GM03348 (cell line): Measurements from ENCODE around the gene PROK2.

Source experiments
- DNase-seq: peaks from one replicate; pipeline ENCODE4 v3.0.0; 2012; ENCODE audit warnings: low spot score

Gene PROK2

DNA sequence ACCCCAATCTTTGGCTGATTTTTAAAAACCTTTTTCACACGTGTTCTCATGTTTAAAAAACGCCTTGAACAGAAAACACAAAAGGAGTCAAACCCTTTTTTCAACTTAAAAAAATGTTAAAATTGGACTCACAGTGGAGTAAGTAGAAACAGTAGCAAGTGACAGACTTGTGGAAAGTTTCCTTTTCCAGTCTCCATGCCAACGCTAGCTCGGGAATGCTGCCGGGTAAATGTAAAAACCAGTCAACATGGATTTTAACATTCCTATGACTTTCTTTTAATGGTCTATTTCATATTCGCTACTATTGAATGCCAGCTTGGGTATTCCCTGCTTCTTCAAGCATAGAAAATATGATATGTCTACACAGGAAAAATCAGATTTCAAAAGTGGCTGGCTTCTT, 1.6 kb upstream of the PROK2 start:
- DNase-seq: no peak

DNA sequence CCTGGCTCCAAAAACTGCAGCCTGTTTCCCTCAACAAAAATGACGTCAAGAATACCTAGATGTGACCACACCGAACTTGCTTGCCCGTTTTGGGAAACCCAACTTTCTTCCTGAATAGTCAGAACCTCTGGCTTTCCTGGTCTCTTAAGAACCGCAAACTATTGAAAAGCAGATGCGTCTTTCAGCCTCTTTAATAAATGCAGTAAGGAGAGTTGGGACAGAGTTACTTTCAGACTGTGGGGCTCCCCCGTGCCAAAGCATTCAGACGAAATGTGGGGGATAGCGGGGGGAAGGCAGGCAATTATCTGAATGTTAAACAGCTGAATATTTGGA, 1.2 kb upstream of the PROK2 start:
- no peak for DNase-seq

DNA sequence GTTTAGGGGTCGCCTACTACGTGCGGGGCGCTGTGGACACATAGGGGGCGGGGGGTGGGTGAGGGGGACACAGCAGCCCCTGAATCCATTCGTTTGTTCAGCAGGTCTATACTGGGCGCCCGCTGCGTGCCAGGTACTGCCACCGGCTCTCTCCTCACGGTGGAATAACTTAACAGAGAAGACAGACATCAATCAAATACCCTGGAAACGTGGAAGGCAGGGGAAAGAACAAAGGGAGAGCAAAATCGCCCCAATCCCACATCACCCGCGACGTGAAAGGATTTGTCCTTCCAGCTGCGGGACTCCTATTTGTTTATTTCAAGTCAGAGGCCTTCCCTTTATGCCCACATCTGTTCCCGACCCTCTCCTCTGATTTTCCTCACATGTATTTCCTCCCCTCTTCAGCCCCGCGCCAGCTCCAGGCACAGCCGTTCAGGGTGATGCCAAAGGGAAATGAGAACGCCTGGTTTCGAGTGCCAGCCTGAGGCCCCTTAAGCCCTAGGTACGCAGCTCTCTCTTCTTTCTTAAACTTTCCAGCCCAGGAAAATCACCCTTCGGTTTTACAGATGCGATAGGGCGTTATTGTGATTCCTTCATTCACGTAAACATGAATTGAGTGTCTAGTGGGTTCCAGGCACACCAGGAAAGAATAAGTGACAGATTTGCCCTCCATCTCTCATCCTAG, 726 bp upstream of the PROK2 start:
- DNase-seq: no peak

DNA sequence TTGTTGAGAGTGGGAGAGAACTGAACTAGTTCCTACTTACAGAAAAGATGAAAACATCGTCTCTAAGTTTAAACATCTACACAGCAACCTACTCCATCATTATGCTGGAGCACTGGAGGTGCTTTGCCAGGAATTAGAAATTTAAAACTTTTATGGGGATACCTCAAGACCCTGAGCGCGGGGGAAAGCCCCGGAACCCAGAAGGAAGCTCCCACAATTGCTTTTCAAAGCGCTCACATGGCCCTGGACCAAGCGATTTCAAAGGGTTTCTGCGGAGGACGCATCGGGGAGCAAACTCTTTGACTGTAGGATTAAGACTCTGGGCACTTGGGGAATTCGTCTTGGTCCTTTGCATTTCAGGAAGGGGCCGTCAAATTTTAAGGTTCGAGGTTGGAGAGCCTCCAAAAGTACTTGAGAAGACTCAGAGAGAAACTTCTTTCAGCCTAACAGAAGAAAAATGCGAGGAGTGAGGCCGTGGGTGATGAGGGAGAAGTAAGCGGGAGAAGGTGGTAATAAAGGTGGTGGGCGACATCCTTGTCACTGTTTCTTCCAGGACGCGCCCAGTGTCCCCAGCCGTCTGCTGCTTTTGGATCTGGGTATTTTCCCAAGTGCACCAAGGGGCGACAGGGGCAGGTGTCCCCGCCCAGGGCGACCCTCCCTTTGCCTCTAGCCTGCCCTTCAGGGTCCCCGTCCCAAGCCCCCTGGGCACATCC, 591 bp downstream of the PROK2 start:
- DNase-seq: no peak

DNA sequence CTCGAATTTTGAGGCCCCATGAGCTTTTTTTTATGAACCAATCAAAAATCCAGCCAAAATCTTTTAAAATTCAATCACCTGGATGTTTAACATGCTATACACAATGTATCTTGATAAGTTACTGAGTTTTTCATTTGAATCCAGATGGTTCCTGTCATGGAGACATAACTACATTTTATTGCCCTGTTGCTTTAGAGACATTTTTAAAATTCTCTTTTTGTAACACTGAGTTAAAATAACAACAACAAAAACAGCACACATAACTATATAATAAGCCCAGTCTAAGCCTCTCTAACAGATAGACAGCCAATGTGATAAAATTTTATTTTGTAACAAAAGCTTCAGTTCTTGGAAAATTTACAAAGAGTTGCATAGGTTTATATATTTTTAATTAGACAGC, 1.8 kb downstream of the PROK2 start:
- no peak for DNase-seq

- no peak for DNase-seq
Measured at GRCh38 chr3:71780430-71780829, 4.5 kb downstream of the PROK2 start.

DNA sequence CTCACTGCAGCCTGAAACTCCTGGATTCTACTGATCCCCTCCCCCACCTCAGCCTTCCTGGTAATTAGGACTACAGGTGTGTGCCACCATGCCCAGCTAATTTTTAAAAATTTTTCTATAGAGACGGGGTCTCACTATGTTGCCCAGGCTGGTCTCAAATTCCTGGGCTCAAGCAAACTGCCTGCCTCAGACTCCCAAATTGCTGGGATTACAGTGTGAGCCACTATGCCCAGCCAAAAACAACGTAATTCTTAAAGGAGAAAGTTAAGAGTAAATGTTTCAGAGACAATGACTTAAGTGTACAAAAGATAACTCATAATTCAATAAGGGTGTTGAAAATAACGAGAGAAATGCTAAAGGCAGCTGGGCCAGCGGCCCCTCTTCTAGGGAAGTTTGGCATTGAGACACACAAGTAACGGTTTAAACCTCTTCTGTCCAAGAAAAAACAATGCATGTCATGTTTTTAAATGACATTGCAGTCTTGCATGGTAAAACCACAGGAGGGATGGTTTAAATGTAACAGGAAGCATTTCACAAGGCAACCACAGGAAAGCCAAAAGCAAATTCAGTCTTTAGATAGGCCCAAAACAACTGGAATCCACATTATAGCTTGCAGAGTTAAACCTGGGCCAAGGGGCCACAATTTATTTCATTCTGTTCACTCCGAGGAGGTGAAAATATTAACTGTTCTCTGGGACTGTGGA, 5.1 kb downstream of the PROK2 start:
- no peak for DNase-seq

GRCh38 chr3:71778353-71778752, 6.6 kb downstream of the PROK2 start:
- DNase-seq: no peak

- no peak for DNase-seq
Measured at GRCh38 chr3:71776538-71776937, 8.4 kb downstream of the PROK2 start.

- no peak for DNase-seq
Measured at GRCh38 chr3:71771884-71772283, 13.1 kb downstream of the PROK2 start.

GRCh38 chr3:71771126-71771525, 13.8 kb downstream of the PROK2 start:
- no peak for DNase-seq

GRCh38 chr3:71763426-71763825, 21.5 kb downstream of the PROK2 start:
- DNase-seq: no peak

GRCh38 chr3:71760140-71760539, 24.8 kb downstream of the PROK2 start:
- no peak for DNase-seq

DNA sequence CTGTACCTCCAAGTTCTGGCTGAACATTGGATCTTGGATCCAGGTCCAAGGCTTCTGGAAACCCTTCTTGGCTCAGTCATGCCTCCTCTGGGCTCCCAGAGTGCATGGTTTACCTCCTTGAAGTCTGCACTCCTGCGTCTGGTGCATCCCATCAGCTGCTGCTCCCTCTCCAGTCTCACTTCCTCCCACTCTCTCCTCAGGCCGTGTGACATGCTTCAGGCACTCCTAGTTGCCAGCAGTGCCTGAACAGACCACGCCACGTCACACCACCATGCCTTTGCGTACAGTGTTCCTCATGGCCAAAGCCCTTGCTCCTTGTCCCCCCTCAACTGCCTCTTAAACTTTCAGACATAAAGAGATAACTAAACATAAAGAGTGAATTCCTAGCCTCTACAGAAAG, 25.5 kb downstream of the PROK2 start:
- no peak for DNase-seq

- no peak for DNase-seq
Measured at GRCh38 chr3:71758091-71758490, 26.9 kb downstream of the PROK2 start.

GRCh38 chr3:71754610-71755253, 30.2 kb downstream of the PROK2 start:
- DNase-seq: no peak

GRCh38 chr3:71753701-71754609, 31.0 kb downstream of the PROK2 start, which contains the start of gene GPR27:
Gene GPR27 (plus strand): TSS chr3:71753855. CDS start chr3:71754050, 195 bp downstream.
- peak; percentile 58 for DNase-seq

- no peak for DNase-seq
Measured at GRCh38 chr3:71752831-71753700, 31.9 kb downstream of the PROK2 start.

DNA sequence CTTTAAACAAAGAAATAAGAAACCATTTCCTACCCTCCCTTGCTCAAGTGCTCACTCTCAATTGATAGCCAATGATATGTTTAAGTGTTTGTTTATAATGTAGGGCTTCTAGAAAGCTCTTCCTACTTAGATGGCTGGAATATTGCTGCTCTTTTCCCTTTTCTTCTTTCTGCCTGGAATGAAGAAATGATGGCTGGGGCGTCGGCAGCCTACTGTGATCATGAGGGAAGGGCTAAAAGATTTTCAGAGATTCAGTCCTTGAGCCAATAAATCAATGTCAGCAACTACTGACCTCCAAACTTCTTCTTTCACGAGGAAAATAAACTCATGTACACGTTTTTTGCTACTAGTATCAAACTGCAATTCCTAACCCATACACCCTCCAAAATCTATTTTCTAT, 33.3 kb downstream of the PROK2 start:
- DNase-seq: no peak

GRCh38 chr3:71744738-71745137, 40.2 kb downstream of the PROK2 start:
- DNase-seq: no peak

GRCh38 chr3:71742621-71743020, 42.3 kb downstream of the PROK2 start:
- no peak for DNase-seq
